ENCODE data around the gene AJAP1.

DNA sequence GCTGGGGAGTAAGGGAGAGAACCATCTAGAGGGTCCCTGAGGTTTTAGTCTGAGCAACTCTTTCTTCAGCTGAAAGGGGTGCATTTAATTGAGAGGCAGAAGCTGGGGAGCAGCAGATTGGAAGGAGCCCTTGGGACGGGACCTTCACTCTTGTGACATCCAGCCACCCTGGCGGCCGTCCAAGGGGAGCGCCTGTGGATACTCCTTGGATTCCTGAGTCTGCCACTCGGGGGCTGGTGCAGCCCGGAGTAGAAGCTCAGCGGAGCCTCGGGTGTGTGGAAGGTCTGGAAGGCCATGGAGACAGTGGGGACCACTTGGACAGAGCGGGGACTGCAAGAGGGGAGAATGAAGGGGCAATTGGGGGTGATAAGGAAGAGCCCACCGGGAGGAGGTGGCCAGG is 68.7 kb downstream of the AJAP1 start:
- no peak for TF ChIP-seq FOXM1 (IDR thresholded peaks at IDR 0.05; ENCODE audit: low read depth)
- no peak for TF ChIP-seq CHD2 (IDR thresholded peaks at IDR 0.05; ENCODE audit: low read length, partially characterized antibody)
- TF ChIP-seq TAF1 (IDR thresholded peaks at IDR 0.05; ENCODE audit: borderline replicate concordance, low read depth, low read length), result no peak
- TF ChIP-seq EP300 (IDR thresholded peaks at IDR 0.05; ENCODE audit: borderline replicate concordance in 1 of 2, low read depth in 1 of 2, low read length in 1 of 2), result no peak
- TF ChIP-seq FOSL2 (IDR thresholded peaks at IDR 0.05; ENCODE audit: borderline replicate concordance, low read depth), result no peak
- TF ChIP-seq, protein P1, sequence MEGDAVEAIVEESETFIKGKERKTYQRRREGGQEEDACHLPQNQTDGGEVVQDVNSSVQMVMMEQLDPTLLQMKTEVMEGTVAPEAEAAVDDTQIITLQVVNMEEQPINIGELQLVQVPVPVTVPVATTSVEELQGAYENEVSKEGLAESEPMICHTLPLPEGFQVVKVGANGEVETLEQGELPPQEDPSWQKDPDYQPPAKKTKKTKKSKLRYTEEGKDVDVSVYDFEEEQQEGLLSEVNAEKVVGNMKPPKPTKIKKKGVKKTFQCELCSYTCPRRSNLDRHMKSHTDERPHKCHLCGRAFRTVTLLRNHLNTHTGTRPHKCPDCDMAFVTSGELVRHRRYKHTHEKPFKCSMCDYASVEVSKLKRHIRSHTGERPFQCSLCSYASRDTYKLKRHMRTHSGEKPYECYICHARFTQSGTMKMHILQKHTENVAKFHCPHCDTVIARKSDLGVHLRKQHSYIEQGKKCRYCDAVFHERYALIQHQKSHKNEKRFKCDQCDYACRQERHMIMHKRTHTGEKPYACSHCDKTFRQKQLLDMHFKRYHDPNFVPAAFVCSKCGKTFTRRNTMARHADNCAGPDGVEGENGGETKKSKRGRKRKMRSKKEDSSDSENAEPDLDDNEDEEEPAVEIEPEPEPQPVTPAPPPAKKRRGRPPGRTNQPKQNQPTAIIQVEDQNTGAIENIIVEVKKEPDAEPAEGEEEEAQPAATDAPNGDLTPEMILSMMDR (IDR thresholded peaks at IDR 0.05), result no peak
- TF ChIP-seq SIN3A (IDR thresholded peaks at IDR 0.05; ENCODE audit: borderline replicate concordance, low read depth, low read length), result no peak
- TF ChIP-seq RCOR1 (IDR thresholded peaks at IDR 0.05; ENCODE audit: low read length), result no peak
- TF ChIP-seq TEAD4 (IDR thresholded peaks at IDR 0.05; ENCODE audit: borderline replicate concordance, insufficient read depth), result no peak
- TF ChIP-seq, protein P2, sequence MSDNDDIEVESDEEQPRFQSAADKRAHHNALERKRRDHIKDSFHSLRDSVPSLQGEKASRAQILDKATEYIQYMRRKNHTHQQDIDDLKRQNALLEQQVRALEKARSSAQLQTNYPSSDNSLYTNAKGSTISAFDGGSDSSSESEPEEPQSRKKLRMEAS (IDR thresholded peaks at IDR 0.05; ENCODE audit: low read depth), result no peak

Data from SK-N-SH (cell line).